GM19438 (cell line): ENCODE results near the gene RBM15.
A peak's percentile ranks its signal among the peaks of the same experiment; 100 is the strongest.

Experiments
- ATAC-seq: cut with Tn5 transposase; IDR thresholded peaks from one replicate; pipeline ENCODE4 v1.9.1; 2021; ENCODE audit warnings: low read depth; ENCODE audit not compliant: unreplicated experiment

The RBM15 gene

DNA sequence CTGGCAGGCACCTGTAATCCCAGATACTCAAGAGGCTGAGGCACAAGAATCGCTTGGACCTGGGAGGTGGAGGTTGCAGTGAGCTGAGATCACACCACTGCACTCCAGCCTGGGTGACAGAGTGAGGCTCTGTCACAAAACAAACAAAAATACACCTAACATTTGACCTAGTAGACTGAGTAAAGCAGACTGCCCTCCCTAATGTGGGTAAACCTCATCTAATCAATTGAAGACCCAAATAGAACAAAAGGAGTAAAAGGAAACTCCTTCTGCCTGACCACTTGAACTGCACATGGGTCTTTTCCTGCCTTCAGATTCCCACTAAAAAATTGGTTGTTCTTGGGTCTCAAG lies 19.0 kb upstream of the RBM15 start:
- ATAC-seq, result no peak

DNA sequence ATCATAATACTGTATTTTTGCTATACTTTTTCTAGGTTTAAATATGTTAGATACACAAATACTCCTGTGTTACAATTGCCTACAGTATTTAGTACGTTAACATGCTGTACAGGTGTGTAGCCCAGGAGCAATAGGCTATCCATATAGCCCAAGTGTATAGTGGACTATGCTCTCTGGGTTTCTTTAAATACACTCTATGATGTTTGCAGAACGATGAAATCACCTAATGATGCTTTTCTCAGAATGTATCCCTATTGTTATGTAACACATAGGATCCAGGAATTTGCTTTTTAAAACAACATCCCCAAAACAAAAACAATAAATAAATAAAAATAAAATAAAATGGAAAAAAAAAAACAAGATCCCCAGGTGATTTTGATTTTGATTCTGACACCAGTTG lies 18.1 kb upstream of the RBM15 start:
- no peak for ATAC-seq

DNA sequence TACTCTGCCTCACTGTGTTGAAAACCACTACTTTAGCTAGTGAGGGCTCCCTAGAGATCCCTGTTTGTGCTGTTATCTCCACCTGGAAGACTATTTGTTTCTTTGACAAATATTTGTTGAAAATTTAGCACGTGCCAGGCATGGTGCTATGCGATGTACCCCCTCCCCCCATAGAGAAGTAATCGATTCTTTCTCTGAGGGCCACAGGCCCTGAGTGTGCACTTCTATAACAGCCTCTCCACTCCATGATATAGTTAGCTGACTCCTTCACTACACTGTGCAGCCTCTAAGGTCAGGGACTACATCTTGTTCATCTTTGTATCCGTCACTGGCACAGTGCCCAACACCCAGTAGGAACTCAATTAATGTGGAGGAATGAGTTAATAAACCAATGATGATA lies 17.3 kb upstream of the RBM15 start:
- no peak for ATAC-seq

DNA sequence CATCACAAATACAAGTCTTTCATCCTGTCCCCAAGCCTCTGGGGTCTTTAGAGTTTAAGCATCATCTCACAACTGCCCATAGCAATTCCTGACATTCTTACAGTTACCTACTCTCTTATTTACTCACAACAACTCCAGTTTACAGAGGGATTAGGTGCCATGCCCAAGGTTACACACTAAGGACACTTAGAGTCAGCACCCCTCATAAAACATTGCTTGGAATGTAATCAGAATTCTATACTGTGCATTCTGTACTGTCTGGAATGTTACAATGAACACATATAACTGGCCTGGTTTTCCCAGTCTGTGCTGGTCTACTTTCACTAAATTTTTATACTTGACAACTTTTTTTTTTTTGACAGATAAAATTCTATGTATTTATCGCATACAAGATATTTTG lies 14.5 kb upstream of the RBM15 start:
- no peak for ATAC-seq

DNA sequence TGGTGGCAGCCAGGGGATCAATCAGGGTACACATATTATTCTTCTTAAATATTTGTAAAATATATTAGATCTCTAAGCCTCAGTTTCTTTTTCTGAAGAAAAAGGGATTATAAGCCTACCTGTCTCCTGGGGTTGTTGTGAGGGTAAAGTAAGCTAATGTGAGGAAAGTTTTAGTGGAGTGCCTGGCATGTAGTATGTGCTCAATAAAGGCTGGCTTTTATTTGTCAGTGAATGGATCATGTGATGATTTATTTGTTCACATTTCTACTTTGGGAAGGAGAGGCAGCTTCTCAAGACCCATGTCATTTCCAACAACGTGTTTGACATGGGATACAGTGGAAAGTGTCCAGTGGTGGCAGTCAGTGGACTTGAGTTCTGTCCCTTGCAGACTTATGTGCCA lies 12.4 kb upstream of the RBM15 start:
- ATAC-seq, result no peak

DNA sequence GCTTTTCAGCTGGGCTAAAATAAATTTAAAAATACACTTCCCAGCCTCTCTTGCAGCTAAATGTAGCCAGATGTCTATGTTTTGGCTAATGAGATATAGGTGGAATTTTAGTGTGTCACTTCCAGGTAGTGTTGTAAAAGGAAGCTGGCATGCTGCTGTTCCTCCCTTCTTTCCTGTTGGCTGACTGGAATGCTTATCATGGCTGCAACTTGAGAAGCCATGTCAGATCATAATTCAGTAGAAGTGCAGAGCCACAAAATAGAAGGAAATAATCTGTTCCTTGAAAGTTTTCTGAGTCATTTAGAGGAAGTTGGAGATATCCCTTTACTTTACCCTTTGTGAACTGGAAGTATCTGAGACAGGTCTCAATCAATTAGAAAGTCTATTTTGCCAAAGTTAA lies 10.9 kb upstream of the RBM15 start:
- no peak for ATAC-seq

DNA sequence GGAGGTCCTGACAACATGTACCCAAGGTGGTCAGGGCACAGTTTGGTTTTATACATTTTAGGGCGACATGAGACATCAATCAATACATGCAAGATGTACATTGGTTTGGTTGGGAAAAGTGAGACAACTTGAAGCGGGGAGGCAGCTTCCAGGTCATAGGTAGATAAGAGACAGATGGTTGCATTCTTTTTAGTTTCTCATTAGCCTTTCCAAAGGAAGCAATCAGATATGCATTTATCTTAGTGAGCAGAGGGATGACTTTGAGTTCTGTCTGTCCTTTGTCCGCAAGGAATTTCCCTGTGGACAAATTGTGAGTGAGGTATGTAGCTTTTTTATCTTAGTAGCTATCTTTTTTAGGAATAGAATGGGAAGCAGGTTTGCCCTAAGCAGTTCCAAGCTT lies 10.5 kb upstream of the RBM15 start:
- no peak for ATAC-seq

DNA sequence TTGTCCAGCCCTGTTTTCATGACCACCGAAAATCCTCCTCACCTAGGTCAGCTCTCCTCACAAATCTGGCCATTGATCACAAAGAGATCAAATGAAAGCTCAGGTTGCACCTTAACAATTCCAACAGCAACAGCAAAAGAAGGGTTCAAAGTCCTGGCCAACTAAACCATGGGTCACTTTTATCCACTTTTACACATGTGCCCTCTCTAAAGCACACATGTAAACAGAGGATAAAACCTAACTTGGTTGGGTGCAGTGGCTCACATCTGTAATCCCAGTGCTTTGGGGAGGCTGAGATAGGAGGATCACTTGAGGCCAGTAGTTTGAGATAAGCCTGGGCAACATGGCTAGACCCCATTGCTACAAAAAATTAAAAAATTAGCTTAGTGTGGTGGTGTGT lies 3.9 kb upstream of the RBM15 start:
- no peak for ATAC-seq

DNA sequence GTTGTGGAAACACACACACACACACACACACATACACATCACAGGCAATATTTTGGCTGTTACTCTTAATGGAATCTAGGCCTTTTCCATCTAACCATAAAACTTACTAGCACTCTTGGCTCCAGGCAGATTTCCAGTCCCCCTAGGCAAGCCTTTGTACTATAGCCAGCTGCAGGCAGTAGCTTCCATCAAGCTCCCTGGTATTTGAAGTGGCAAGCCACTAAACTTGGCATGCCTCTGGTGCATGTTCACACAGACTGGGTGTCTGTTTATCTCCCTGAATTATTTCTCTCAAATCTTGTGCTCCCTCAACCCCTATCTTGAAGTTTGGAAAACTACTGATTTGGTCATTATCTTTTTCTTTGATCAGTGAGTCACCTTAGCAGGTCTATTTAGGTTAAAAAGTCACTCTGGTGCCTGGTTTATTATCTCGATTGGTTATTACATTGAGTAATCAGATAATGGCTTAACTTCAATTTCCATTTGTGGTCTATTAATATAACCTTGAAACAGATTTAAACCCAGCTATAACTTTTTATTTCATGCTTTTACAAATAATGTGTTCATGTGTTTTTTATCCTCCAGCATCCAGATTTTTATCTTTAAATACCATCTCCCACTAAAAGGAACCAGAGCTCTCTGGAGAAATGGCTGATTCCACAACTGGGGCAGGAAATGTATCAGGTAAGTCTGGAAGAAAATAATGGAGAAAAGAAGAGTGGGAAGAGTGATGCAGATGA lies 2.7 kb upstream of the RBM15 start:
- no peak for ATAC-seq

DNA sequence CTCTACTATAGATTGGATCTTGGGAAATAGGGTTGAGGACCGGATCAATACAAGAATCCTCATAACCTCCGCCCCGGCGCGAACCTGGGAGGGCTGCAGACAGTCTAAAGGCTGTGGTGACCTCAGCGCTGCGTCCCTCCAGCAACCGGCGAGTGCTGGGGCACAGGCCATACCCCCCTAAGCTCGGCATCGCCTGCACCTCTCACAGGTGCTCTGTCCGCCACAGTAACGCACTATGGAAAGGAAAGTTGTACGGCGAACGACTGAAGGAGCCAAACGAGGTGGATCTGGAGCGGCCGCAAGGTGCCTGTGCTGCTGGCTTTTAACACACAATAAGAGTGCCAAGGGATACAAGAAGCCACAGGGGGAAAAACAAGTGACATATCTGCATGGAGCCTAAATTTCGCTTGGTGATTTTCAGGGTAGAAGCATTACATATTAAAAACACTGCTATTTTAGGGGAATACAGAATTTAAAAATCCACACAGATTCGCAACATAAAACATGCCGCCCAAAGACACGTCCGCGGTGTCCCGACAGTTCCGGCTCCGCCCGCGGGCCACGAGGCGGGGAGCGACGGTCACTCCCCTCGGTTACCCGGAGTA lies 1.4 kb upstream of the RBM15 start:
- ATAC-seq, result no peak

DNA sequence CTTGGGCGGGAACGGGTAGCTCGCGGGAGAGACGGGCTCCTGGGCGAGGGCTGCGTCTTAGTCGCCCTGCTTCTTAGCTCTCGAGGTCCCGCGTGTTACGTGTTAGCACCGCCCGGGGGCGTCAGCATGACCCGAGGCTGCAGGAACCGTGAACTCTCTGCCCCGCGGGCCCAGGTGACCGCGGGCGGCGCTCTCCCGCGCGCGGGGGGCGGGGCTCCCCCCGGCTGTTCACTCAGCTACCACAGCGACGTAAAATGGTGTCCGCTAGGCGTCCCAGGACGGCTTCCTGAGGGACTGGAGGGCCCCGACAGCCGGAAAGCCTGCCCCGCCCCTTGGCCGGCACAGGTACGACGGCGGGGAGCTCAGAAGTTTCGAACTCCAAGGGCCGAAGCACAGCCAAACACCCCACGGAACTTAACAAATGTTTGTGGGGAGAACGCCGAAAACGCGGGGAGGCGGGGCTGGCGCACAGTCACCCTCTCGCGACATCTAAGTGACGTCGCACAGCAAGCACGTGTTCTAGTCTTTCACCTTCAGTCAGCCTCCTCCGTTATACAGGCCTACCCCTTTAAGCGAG lies 780 bp upstream of the RBM15 start:
- peak; percentile 69 for ATAC-seq

DNA sequence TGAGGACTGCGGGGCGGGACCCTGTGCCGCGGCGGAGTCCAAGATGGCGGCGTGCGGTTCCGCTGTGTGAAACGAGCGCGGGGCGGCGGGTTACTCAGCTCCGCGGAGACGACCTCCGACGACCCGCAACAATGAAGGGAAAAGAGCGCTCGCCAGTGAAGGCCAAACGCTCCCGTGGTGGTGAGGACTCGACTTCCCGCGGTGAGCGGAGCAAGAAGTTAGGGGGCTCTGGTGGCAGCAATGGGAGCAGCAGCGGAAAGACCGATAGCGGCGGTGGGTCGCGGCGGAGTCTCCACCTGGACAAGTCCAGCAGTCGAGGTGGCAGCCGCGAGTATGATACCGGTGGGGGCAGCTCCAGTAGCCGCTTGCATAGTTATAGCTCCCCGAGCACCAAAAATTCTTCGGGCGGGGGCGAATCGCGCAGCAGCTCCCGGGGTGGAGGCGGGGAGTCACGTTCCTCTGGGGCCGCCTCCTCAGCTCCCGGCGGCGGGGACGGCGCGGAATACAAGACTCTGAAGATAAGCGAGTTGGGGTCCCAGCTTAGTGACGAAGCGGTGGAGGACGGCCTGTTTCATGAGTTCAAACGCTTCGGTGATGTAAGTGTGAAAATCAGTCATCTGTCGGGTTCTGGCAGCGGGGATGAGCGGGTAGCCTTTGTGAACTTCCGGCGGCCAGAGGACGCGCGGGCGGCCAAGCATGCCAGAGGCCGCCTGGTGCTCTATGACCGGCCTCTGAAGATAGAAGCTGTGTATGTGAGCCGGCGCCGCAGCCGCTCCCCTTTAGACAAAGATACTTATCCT lies 430 bp downstream of the RBM15 start:
- no peak for ATAC-seq

DNA sequence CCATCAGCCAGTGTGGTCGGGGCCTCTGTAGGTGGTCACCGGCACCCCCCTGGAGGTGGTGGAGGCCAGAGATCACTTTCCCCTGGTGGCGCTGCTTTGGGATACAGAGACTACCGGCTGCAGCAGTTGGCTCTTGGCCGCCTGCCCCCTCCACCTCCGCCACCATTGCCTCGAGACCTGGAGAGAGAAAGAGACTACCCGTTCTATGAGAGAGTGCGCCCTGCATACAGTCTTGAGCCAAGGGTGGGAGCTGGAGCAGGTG lies 961 bp downstream of the RBM15 start:
- ATAC-seq, result no peak

DNA sequence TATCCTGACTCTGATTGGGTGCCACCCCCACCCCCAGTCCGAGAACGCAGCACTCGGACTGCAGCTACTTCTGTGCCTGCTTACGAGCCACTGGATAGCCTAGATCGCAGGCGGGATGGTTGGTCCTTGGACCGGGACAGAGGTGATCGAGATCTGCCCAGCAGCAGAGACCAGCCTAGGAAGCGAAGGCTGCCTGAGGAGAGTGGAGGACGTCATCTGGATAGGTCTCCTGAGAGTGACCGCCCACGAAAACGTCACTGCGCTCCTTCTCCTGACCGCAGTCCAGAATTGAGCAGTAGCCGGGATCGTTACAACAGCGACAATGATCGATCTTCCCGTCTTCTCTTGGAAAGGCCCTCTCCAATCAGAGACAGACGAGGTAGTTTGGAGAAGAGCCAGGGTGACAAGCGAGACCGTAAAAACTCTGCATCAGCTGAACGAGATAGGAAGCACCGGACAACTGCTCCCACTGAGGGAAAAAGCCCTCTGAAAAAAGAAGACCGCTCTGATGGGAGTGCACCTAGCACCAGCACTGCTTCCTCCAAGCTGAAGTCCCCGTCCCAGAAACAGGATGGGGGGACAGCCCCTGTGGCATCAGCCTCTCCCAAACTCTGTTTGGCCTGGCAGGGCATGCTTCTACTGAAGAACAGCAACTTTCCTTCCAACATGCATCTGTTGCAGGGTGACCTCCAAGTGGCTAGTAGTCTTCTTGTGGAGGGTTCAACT lies 2.1 kb downstream of the RBM15 start:
- ATAC-seq, result no peak

DNA sequence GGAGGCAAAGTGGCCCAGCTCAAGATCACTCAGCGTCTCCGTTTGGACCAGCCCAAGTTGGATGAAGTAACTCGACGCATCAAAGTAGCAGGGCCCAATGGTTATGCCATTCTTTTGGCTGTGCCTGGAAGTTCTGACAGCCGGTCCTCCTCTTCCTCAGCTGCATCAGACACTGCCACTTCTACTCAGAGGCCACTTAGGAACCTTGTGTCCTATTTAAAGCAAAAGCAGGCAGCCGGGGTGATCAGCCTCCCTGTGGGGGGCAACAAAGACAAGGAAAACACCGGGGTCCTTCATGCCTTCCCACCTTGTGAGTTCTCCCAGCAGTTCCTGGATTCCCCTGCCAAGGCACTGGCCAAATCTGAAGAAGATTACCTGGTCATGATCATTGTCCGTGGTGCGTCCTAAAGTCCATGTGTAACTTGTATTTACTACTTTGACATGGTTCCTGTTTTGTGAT lies 2.7 kb downstream of the RBM15 start:
- ATAC-seq, result no peak

DNA sequence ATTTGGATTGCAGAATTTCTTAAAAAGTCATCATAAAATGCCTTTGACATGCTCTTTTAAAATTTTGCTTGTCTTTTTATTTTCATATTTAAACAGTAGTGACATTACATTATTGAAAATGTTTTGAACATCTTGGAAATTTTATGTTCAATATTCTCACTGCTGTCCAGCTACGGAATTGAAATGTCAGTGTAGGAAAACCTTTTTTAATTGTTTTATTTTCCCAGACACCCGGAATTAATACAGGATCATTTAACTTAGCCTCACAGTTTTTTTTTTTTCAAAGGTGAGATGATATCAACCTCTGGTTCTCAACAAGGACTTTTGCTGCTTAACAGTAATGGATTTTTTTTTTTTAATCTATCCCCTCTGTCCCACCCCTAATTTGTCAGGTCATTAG lies 4.1 kb downstream of the RBM15 start:
- ATAC-seq, result no peak

DNA sequence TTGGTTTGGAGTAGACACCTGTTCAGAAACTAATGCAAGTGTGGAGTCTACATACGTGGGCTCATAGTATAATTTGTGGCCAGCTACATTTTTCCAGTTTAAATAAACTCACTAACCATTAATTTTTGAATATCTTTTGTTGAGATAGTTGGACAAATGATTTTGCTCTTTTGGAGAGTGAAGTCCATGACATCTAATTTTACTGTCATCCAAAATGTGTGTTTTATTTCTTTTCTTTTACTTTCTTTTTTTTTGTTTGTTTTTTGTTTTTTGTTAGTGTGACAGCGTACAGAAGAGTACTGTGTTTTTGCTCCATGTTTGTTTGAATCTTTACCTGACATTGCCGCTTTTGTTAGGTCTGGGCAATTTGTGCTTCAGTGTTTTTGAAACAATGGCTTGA lies 5.0 kb downstream of the RBM15 start:
- ATAC-seq, result no peak

DNA sequence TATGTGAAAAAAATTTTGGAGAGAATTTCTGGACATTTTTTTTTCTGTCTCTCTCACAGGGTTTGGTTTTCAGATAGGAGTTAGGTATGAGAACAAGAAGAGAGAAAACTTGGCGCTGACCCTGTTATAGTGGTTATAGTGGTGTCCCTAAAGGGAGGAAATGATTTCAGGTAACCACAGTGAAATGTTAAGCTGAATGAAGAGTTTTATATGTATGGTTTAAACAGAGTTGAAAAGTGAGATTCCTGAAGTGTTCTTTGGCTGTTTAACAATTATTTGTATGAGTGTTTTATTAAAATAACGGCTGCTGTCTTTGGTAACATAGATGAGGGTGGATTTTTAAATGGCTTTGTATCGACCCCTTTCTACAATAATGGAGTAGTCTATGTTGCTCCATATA lies 6.3 kb downstream of the RBM15 start:
- ATAC-seq, result no peak

DNA sequence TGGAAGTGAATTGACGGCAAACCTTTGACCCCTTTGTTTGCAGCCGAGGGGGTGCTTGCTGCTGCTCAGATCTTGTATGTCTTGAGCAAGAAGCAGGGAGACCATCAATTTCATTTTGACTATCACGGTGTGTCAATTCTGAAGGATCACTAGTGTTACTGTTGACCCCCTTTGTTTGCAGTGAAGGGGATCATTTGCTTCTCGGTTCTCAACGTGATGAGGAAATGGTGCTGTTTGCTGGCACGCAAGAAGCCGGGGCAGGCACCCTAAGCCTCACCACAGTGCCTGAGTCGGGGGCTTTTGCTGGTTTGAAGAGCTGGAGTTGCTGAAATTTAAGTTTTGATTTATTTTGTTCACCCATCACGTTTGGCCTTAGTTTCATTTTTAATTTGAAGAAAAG lies 7.5 kb downstream of the RBM15 start:
- ATAC-seq, result no peak

DNA sequence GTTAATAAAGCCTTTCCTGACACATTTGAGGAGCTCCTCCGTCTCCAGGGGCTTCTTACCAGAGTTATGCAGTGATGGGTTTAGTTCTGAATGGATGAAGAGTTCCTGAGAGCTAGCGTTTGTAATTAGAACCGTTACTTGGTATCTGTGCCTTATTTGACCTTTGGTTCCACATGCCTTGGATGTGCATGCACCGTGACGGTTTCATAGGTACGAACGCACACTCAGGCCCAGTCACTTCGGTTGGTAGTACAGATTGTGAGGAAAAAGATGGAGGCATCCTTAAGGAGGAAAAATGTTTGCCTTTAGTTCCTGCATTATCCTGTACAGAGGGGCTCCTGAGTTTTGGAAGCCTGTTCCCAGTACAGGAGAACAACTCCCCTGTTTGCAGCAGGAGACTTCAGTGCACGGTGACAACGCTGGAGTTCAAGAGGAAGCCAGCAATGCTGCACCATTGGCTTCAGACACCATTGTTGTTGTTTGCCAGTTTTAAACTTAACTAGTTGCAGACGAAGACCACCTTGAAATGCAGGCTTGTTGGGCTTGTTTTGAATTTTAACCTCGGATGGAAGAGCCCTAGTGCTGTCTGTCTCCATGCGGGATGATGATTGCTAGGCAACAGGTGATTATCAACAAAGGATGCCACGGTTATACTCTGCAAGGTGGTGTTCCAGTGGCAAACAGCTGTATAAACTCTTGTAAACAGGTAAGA lies 8.2 kb downstream of the RBM15 start:
- ATAC-seq, result no peak

DNA sequence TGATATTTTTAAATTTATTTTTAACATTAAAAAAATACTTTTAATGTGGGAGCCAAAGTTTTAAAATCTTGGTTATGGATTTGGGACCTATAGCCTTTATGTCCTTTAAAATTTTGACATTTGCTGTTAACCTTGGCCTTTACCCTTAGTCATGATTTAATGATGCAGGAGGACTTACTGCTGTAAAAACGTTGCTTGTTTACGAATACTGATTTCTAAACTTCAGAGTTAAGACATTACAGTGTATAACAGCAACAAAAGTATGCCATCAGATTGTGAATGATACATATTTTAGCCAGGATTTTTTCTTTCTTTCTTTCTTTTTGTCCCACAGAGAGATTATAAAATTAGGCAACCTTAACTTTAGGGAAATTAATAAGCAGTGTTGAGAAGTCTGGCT lies 8.9 kb downstream of the RBM15 start:
- no peak for ATAC-seq
